BLaER1 treated with 17β-estradiol and CSF1 and Interleukin-3, amounts not matched to agents 10 nM and 100 nM (cell line): ENCODE results near the gene KCNK10.

ENCODE experiments used
- H3K27ac ChIP-seq, 11 experiments: shearing (Covaris generic); formaldehyde crosslinking; 2 replicates each; pipeline ENCODE4 v1.8.1; 2022
- H3K27me3 ChIP-seq, 11 experiments: shearing (Covaris generic); formaldehyde crosslinking; 2 replicates each; pipeline ENCODE4 v1.8.1; 2022
- H3K36me3 ChIP-seq, 11 experiments: shearing (Covaris generic); formaldehyde crosslinking; 2 replicates each; pipeline ENCODE4 v1.8.1; 2022
- H3K4me1 ChIP-seq, 10 experiments: shearing (Covaris generic); formaldehyde crosslinking; 2 replicates each; pipeline ENCODE4 v1.8.1; 2022
- H3K4me2 ChIP-seq, 11 experiments: shearing (Covaris generic); formaldehyde crosslinking; 2 replicates each; pipeline ENCODE4 v1.8.1; 2022
- H3K4me3 ChIP-seq, 10 experiments: shearing (Covaris generic); formaldehyde crosslinking; 2 replicates each; pipeline ENCODE4 v1.8.1; 2022
- H3K9ac ChIP-seq, 11 experiments: shearing (Covaris generic); formaldehyde crosslinking; 2 replicates each; pipeline ENCODE4 v1.8.1; 2022
- H3K9me3 ChIP-seq, 11 experiments: shearing (Covaris generic); formaldehyde crosslinking; replicated peaks in 1 of 11; 2 replicates each; pipeline ENCODE4 v1.8.1; 2022
- H4K20me1 ChIP-seq, 11 experiments: shearing (Covaris generic); formaldehyde crosslinking; 2 replicates each; pipeline ENCODE4 v1.8.1; 2022
- Cebpa-rat ChIP-seq, 11 experiments: shearing (Covaris generic); IDR thresholded peaks; 2 replicates each; pipeline ENCODE4 v1.8.1; 2022

The KCNK10 gene

GRCh38 chr14:88323086-88323522, at the start of gene KCNK10:
KCNK10 (minus strand) TSS chr14:88323269; CDS start chr14:88322798, 471 bp downstream.
- H3K9me3 ChIP-seq, result peaks cover 0 to 6% (median 2%) of the 10 kb centered on the region in 11 experiments; a peak in 11 of 22 replicates
- H3K4me1 ChIP-seq, result peaks cover 19 to 38% (median 26%) of the 10 kb centered on the region in 10 experiments; a peak in 19 of 20 replicates
- H3K9ac ChIP-seq, result peak within 1 kb of the TSS; percentile 62 to 82 (median 76); a peak in 21 of 22 replicates

GRCh38 chr14:88369496-88369895, 46.4 kb upstream of the KCNK10 start:
- Histone ChIP-seq H3K9ac (no peak overlapping the region), H4K20me1 (no peaks in the 10 kb centered on the region)

More at GRCh38 chr14:88323086-88323522, at the start of gene KCNK10:
- Histone ChIP-seq H3K27ac (peak within 1 kb of the TSS in 10 of 11 experiments; percentile 38 to 83 (median 72); a peak in 19 of 22 replicates), H3K4me3 (peak within 1 kb of the TSS; percentile 71 to 84 (median 75)), H3K36me3 (no peaks in the 10 kb centered on the region), H3K27me3 (peaks cover 53 to 67% (median 59%) of the 10 kb centered on the region in 11 experiments), H3K4me2 (peak within 1 kb of the TSS; percentile 88 to 98 (median 93)), H4K20me1 (peaks cover 0 to 4% (median 0%) of the 10 kb centered on the region in 11 experiments; a peak in 1 of 22 replicates)
- TF ChIP-seq Cebpa-rat (IDR thresholded peaks at IDR 0.05), result no peak

GRCh38 chr14:88364710-88365413, 41.8 kb upstream of the KCNK10 start:
- Histone ChIP-seq H3K36me3 (peaks cover 0 to 7% (median 0%) of the 10 kb centered on the region in 11 experiments; a peak in 2 of 22 replicates), H3K27me3 (no peaks in the 10 kb centered on the region), H4K20me1 (no peaks in the 10 kb centered on the region), H3K27ac (no peak overlapping the region), H3K4me3 (no peak overlapping the region), H3K9ac (no peak overlapping the region), H3K4me1 (peaks cover 0 to 5% (median 0%) of the 10 kb centered on the region in 10 experiments; a peak in 5 of 20 replicates), H3K9me3 (peaks cover 13 to 26% (median 21%) of the 10 kb centered on the region in 11 experiments), H3K4me2 (no peak overlapping the region)
- no peak for TF ChIP-seq Cebpa-rat (IDR thresholded peaks at IDR 0.05)

More at GRCh38 chr14:88369496-88369895, 46.4 kb upstream of the KCNK10 start:
- TF ChIP-seq Cebpa-rat (IDR thresholded peaks at IDR 0.05), result no peak
- H3K4me2 ChIP-seq, result no peak overlapping the region
- no peak overlapping the region for H3K4me3 ChIP-seq
- H3K36me3 ChIP-seq, result no peaks in the 10 kb centered on the region
- H3K27me3 ChIP-seq, result no peaks in the 10 kb centered on the region
- no peaks in the 10 kb centered on the region for H3K4me1 ChIP-seq
- peaks cover 1 to 16% (median 7%) of the 10 kb centered on the region in 11 experiments; a peak in 18 of 22 replicates for H3K9me3 ChIP-seq
- H3K27ac ChIP-seq, result no peak overlapping the region

- peaks cover 13 to 37% (median 25%) of the 10 kb centered on the region in 11 experiments for H3K9me3 ChIP-seq
- H3K4me2 ChIP-seq, result no peak overlapping the region
- H3K9ac ChIP-seq, result no peak overlapping the region
- no peak overlapping the region for H3K27ac ChIP-seq
- H3K27me3 ChIP-seq, result no peaks in the 10 kb centered on the region
- no peak for TF ChIP-seq Cebpa-rat (IDR thresholded peaks at IDR 0.05)
- H3K4me1 ChIP-seq, result peaks cover 0 to 16% (median 0%) of the 10 kb centered on the region in 10 experiments; a peak in 5 of 20 replicates
- no peaks in the 10 kb centered on the region for H4K20me1 ChIP-seq
- H3K4me3 ChIP-seq, result no peak overlapping the region
- H3K36me3 ChIP-seq, result peaks cover 0 to 7% (median 0%) of the 10 kb centered on the region in 11 experiments; a peak in 2 of 22 replicates
These were observed 40.6 kb upstream of the KCNK10 start for GRCh38 chr14:88363644-88364043.

GRCh38 chr14:88359500-88359899, 36.4 kb upstream of the KCNK10 start:
- peaks cover 0 to 17% (median 0%) of the 10 kb centered on the region in 10 experiments; a peak in 5 of 20 replicates for H3K4me1 ChIP-seq
- no peak overlapping the region for H3K9ac ChIP-seq
- H3K27ac ChIP-seq, result no peak overlapping the region
- H3K27me3 ChIP-seq, result no peaks in the 10 kb centered on the region
- no peak overlapping the region for H3K4me3 ChIP-seq
- peaks cover 0 to 7% (median 0%) of the 10 kb centered on the region in 11 experiments; a peak in 2 of 22 replicates for H3K36me3 ChIP-seq
- H3K4me2 ChIP-seq, result peak overlapping the region in 4 of 11 experiments; percentile 6 to 38 (median 22); a peak in 6 of 22 replicates
- peaks cover 21 to 48% (median 38%) of the 10 kb centered on the region in 11 experiments for H3K9me3 ChIP-seq
- no peak for TF ChIP-seq Cebpa-rat (IDR thresholded peaks at IDR 0.05)
- no peaks in the 10 kb centered on the region for H4K20me1 ChIP-seq

- TF ChIP-seq Cebpa-rat (IDR thresholded peaks at IDR 0.05), result no peak
- H4K20me1 ChIP-seq, result no peaks in the 10 kb centered on the region
These were observed 31.3 kb upstream of the KCNK10 start for GRCh38 chr14:88354358-88354757.

GRCh38 chr14:88352698-88353097, 29.6 kb upstream of the KCNK10 start:
- no peaks in the 10 kb centered on the region for H4K20me1 ChIP-seq
- H3K9me3 ChIP-seq, result peaks cover under 1 to 9% (median 5%) of the 10 kb centered on the region in 11 experiments; a peak in 21 of 22 replicates
- H3K4me2 ChIP-seq, result no peak overlapping the region
- H3K27ac ChIP-seq, result no peak overlapping the region
- H3K4me3 ChIP-seq, result no peak overlapping the region
- H3K36me3 ChIP-seq, result no peaks in the 10 kb centered on the region
- TF ChIP-seq Cebpa-rat (IDR thresholded peaks at IDR 0.05), result no peak
- no peaks in the 10 kb centered on the region for H3K27me3 ChIP-seq
- no peak overlapping the region for H3K9ac ChIP-seq
- H3K4me1 ChIP-seq, result peaks cover 0 to 11% (median 0%) of the 10 kb centered on the region in 10 experiments; a peak in 4 of 20 replicates

More at GRCh38 chr14:88354358-88354757, 31.3 kb upstream of the KCNK10 start:
- peaks cover 0 to 8% (median 0%) of the 10 kb centered on the region in 10 experiments; a peak in 4 of 20 replicates for H3K4me1 ChIP-seq
- H3K4me2 ChIP-seq, result no peak overlapping the region
- no peak overlapping the region for H3K4me3 ChIP-seq
- no peak overlapping the region for H3K27ac ChIP-seq
- no peaks in the 10 kb centered on the region for H3K36me3 ChIP-seq
- H3K27me3 ChIP-seq, result no peaks in the 10 kb centered on the region
- H3K9ac ChIP-seq, result no peak overlapping the region
- H3K9me3 ChIP-seq, result peaks cover 8 to 25% (median 18%) of the 10 kb centered on the region in 11 experiments; a peak in 21 of 22 replicates

- Histone ChIP-seq H3K4me2 (no peak overlapping the region), H3K36me3 (no peaks in the 10 kb centered on the region), H3K4me1 (peaks cover 0 to 11% (median 0%) of the 10 kb centered on the region in 10 experiments; a peak in 4 of 20 replicates), H4K20me1 (no peaks in the 10 kb centered on the region), H3K27me3 (no peaks in the 10 kb centered on the region), H3K9me3 (peaks cover 0 to 3% (median 0%) of the 10 kb centered on the region in 11 experiments; a peak in 6 of 22 replicates), H3K9ac (no peak overlapping the region), H3K27ac (no peak overlapping the region), H3K4me3 (no peak overlapping the region)
- no peak for TF ChIP-seq Cebpa-rat (IDR thresholded peaks at IDR 0.05)
These were observed 29.1 kb upstream of the KCNK10 start for GRCh38 chr14:88351966-88352691.
